GM19455 (cell line): ENCODE results near the gene RPN1.
"Not testable (repeated sequence)": the region's sequence is repeated elsewhere in the genome, so short reads cannot be mapped to it uniquely, and the experiment has no call there.

Source experiments
- ATAC-seq: cut with Tn5 transposase; IDR thresholded peaks from one replicate; pipeline ENCODE4 v1.9.1; 2021; ENCODE audit not compliant: unreplicated experiment

RPN1 gene

GRCh38 chr3:128653383-128653992 lies 2.9 kb upstream of the RPN1 start:
- ATAC-seq = not testable (repeated sequence)

- ATAC-seq = no peak
Measured at GRCh38 chr3:128648940-128649663, 1.5 kb downstream of the RPN1 start.

- ATAC-seq = no peak
Measured at GRCh38 chr3:128648402-128648801, 2.2 kb downstream of the RPN1 start.

- no peak for ATAC-seq
Measured at GRCh38 chr3:128647307-128647706, 3.3 kb downstream of the RPN1 start.

GRCh38 chr3:128634075-128634611 lies 16.5 kb downstream of the RPN1 start:
- no peak for ATAC-seq

- ATAC-seq = no peak
Measured at GRCh38 chr3:128632301-128632700, 18.3 kb downstream of the RPN1 start.

GRCh38 chr3:128629936-128630335 lies 20.7 kb downstream of the RPN1 start:
- no peak for ATAC-seq

- no peak for ATAC-seq
Measured at GRCh38 chr3:128625409-128625945, 25.1 kb downstream of the RPN1 start.

- ATAC-seq = no peak
Measured at GRCh38 chr3:128624526-128625138, 26.0 kb downstream of the RPN1 start.

- ATAC-seq = no peak
Measured at GRCh38 chr3:128623762-128624176, 26.8 kb downstream of the RPN1 start.

GRCh38 chr3:128621931-128622330 lies 28.7 kb downstream of the RPN1 start:
- ATAC-seq = no peak

- no peak for ATAC-seq
Measured at GRCh38 chr3:128621234-128621633, 29.4 kb downstream of the RPN1 start.

- no peak for ATAC-seq
Measured at GRCh38 chr3:128620268-128620691, 30.3 kb downstream of the RPN1 start.

- no peak for ATAC-seq
Measured at GRCh38 chr3:128619146-128619890, 31.3 kb downstream of the RPN1 start.

GRCh38 chr3:128618398-128618726 lies 32.3 kb downstream of the RPN1 start:
- no peak for ATAC-seq

- ATAC-seq = peak; percentile 85
Measured at GRCh38 chr3:128617557-128618397, 32.8 kb downstream of the RPN1 start.

GRCh38 chr3:128617270-128617556 lies 33.4 kb downstream of the RPN1 start:
- no peak for ATAC-seq

GRCh38 chr3:128616516-128617269 lies 33.9 kb downstream of the RPN1 start:
- no peak for ATAC-seq

GRCh38 chr3:128614076-128614475 lies 36.5 kb downstream of the RPN1 start:
- no peak for ATAC-seq
